SK-MEL-5 (cell line): ENCODE data around the gene OR10K1. TPM values are rescaled to one million over a fixed set of nuclear protein-coding genes. Genes with fewer than 3 reads are reported as not detected.
A peak's percentile ranks its signal among the peaks of the same experiment; 100 is the strongest.

Source experiments
- DNase-seq: peaks from one replicate; pipeline ENCODE4 v3.0.0-alpha.2; 2016; ENCODE audit warnings: low read depth, low spot score
- in situ Hi-C: cut with HindIII; loops from 2 replicates; pipeline ENCODE4 v1.10.0; 2016; ENCODE audit warnings: low sequenced_read_pairs, high pct_unique_total_duplicates, low pct_unique_long_range_greater_than_20kb
- total RNA-seq: library from RNA; depleted of rRNA; stranded (reverse); fragments of >200 nt; shearing (Covaris generic); gene quantifications from 2 replicates; pipeline ENCODE4 v1.2.3, GENCODE V29; 2014; rRNA removed

Gene OR10K1
- total RNA-seq, 1 experiment from 2014 or later: not detected

- peak; percentile 67 for DNase-seq
- in situ Hi-C loops: no loop called here
Measured at GRCh38 chr1:158506369-158506987, 44.8 kb downstream of the OR10K1 start.

GRCh38 chr1:158507511-158507910 is 45.9 kb downstream of the OR10K1 start:
- in situ Hi-C loops: no loop called here

GRCh38 chr1:158509471-158510156 is 48.0 kb downstream of the OR10K1 start:
- in situ Hi-C loops: no loop called here
- DNase-seq: no peak

More at GRCh38 chr1:158507511-158507910, 45.9 kb downstream of the OR10K1 start:
- DNase-seq: no peak

- no peak for DNase-seq
- in situ Hi-C loops: no loop called here
Measured at GRCh38 chr1:158516966-158517365, 55.3 kb downstream of the OR10K1 start.

Other genes with a start within 250 kb of the OR10K1 start
- not detected in 2 replicates for gene CD1A, start 207.4 kb upstream of the OR10K1 start, total RNA-seq
- gene CD1C, start 171.9 kb upstream of the OR10K1 start, total RNA-seq: not detected in 2 replicates
- not detected in 2 replicates for gene CD1B, start 130.3 kb upstream of the OR10K1 start, total RNA-seq
- not detected in 2 replicates for gene CD1E, start 107.9 kb upstream of the OR10K1 start, total RNA-seq
- not detected in 2 replicates for gene OR10T2, start 62.4 kb upstream of the OR10K1 start, total RNA-seq
- gene OR10K2, start 35.6 kb upstream of the OR10K1 start, total RNA-seq: not detected in 2 replicates
- gene OR10R2, start 10.4 kb downstream of the OR10K1 start, total RNA-seq: not detected in 2 replicates
- not detected in 2 replicates for gene OR6Y1, start 92.6 kb downstream of the OR10K1 start, total RNA-seq
- not detected in 2 replicates for gene OR6P1, start 108.7 kb downstream of the OR10K1 start, total RNA-seq
- gene OR10X1, start 118.1 kb downstream of the OR10K1 start, total RNA-seq: not detected in 2 replicates
- not detected in 2 replicates for gene OR10Z1, start 143.4 kb downstream of the OR10K1 start, total RNA-seq
- 0.03 TPM in 1 of 2 replicates, not detected in the other for gene SPTA1, start 224.9 kb downstream of the OR10K1 start, total RNA-seq
- not detected in 2 replicates for gene OR6K2, start 238.8 kb downstream of the OR10K1 start, total RNA-seq